HL-60/S4 (cell line): ENCODE results near the gene COL4A2.

Source experiments
- in situ Hi-C: fragments of 300-500 bp; cut with MboI; formaldehyde crosslinking; loops from 2 replicates; pipeline ENCODE4 v1.14.3; 2022; ENCODE audit warnings: low sequenced_read_pairs

COL4A2 gene

DNA sequence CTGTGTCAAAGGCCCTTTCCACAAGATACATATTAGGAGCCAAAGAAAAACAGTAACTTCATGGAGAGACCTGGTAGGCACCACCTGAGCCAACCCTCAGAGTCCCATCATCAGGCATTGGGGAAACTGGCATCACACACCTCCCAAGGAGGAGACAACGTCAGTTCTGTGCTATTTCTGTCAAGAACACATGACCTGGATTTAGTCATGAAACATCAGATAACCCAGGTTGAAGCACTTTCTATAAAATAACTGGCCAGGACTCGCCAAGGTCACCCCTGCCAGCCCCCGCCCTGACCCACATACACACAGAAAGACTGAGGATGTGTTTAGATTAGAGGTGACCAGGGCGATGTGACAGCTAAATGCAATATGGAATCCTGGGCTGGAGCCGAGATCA, 35.8 kb upstream of the COL4A2 start:
- in situ Hi-C loops: no loop called here

DNA sequence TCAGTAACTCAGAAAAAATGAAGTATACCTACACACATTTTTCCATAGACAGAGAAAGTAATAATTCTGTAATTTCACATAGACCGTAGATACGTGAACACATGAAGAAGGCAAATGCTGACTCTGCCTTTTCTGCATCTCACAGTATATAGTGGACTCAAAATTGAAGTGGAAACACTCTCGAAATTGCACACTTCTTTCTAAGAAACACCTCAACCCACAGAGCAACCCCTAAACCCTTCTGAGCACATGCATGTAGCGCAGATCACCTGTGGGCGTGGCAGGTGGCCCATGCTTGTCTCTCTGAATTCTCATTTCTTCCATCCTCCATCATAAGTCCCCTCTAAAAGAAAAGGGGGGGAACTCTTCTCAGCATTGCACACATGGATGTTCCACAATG, 34.9 kb upstream of the COL4A2 start:
- in situ Hi-C loops: no loop called here

DNA sequence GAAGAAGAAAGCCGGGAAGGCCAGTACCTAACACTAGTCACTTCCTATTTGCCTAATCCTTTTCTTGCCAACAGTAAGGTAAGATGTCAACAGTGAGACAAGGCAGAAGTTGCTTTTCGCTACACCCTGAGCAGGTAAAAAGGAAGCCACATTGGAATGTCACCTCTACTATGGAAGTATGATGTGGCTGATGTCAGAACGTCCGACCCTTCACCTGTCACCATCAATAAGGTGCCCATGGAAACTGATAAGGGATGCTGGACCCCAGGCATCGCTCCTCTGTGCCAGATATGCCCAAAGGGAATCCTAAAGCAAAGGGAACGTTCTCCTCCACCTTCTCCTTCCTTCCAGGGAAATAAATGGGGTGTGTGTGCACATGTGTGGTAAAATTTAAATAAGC, 34.4 kb upstream of the COL4A2 start:
- in situ Hi-C loops: no loop called here

DNA sequence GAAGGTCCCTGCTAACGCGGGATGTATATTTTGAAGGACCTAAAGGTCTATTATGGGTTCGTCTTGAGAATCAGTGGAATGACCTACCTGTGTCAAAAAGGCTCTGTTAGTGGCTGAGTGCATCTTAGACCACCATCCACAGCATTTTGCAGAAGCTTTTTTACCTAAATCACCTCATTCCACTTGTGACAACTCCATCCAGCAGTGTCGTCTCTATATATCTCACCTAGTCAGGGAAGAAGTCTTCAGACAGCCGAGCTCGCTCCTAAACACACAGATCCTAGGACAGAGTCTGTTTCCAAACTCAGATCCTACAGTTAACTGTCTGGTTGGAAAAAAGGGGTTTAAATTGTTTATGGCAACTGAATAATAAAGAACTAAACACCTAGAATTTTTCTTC, 33.8 kb upstream of the COL4A2 start:
- in situ Hi-C loops: no loop called here

DNA sequence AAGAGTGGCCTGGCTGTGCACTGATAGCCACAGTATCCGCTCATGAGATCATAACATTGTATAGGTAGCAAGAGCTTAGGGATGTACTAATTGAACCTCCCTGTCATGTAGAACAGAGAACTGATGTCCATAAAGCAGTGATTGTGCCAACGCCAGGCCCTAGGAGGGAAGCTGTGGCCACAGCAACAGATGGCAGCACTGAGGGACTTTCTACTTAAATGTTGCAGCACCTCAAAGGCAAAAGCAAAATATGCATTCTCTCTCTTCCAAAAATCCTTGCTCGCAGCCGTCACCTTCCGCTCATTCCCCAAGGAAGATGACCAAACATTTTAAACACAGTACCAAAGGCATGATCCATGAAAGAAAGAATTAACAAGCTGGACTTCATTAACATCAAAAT, 32.4 kb upstream of the COL4A2 start:
- in situ Hi-C loops: no loop called here

DNA sequence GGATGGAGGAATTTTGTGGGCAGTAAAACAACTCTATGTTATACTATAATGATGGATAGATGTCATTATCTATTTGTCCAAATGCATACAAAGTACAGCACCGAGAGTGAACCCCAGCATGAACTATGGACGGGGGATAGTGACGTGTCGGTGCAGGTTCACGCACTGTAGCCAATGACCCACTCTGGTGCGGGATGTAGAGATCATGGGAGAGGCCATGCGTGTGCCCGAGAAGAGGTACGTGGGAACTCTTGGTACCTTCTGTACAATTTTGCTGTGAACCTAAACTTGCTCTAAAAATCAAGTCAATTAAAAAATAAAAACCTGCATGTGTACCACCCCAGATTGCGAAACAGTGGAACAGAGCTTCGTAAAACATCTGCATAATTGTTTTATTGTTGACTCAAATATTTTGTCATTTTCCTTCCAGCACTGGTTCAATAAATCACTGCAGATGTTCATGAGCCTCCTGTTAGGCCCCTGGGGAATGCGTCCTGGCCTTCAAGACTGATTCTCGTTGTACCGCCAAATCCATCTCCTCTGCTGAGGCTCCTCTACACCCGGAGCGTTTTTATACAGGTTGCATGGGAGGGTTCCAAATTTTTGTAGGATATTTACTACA, 31.0 kb upstream of the COL4A2 start:
- in situ Hi-C loops: no loop called here

DNA sequence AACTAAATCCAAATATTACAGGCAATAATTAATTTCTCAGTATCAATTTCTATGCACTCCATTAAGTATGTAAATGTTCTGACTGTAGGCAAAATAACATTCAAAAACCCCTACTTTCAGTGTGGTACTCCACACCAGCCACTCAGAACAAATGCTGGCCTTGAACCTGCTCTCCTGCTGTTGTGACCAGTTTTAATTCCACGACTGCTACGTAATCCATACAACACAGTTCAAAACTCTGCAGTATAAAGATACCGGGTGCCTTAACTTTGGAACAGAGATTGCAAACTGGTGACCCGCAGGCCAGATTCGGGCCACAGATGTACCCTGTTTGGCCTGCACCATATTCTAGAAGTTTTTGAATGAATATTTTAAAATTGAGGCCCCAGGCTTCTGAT, 30.5 kb upstream of the COL4A2 start:
- in situ Hi-C loops: no loop called here

DNA sequence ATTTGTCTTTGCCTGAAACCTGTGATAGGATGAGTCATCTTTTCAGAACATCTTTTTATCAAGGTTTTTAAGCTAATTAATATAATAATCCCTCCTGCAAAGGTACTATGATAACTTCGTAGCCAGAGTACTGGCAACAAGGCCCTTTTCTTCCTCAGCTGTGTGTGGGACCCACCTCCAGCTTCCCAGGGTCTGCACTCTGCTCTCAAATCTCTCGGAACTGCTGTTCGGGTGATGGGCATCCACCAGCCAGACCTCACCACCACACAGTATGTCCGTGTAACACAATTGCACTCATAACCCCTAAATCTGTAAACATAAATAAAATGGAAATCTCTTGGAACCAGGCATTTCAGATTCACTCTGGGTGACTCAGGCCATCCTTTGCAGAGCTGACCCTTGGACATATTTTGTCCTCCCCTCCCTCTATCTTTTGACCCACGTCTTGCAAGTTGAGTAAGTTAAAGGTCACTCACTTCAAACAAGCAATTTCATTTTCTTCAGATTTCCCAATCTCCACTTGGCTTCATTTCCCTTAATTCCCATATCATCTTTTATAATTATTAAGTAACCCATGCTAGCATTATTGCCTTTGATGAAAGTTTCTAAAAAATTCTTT, 29.6 kb upstream of the COL4A2 start:
- in situ Hi-C loops: no loop called here

DNA sequence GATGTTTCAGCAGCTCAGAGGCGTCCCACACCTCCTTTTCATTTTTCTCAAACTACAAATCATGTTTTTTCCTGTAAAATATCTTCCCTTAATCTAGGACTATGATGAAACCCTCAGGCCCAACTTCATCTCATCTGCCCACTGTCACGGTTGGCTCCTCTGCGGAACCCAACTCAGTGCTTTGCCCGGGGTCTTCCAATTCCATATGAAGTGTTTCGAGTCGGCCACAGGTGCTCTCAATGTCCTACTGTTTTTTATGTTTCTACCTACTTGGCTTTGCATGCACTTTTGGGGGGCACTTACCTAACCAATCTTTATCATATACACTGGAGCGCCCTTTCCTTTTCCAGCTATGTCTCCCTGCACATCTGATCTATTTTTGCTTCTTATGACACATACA, 28.2 kb upstream of the COL4A2 start:
- in situ Hi-C loops: no loop called here

DNA sequence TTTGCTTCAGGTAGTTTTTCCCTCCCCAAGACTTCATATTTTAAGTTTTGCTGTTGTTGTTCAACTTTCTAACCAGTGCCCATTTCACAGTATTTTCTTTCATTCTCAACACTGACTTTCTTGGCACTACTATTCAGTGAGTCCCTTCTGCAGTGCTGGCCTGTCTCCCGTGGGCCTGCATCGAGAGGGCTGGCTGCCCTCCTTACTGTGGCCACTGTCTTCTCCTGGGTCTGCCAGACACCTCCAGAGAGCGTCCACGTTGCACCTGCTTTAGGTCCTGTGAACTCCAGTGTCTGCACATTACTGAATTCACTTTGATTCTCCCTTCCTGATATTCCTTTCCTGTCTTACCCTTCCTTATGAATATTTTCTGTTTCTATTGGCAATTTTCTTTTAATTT, 27.4 kb upstream of the COL4A2 start:
- in situ Hi-C loops: no loop called here

DNA sequence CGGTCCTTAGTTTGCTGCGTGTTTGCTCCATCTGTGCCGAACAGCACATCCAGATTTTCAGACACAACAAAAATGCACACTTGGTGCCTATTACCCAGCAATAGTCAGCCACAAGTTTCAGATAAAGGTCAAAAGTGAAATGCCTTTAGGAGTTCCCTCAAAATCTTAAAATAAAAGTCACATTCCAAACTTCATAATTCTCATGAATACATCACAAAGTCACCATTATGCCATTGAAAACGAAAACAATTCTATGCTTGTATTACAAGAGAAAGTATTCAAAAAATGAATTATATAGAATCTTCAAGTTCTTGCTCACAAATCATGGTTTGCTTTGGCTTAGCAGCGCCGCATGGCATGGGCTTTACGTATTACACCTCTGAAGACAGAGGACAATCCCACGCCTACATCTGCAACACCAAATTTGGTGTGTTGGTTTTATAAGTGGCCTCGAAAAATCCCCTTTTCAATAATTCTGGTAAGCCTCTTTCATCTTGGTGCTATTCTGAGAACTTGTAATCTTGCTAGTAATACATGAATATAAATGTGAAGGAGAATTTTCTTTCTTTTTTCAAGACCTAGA, 26.8 kb upstream of the COL4A2 start:
- in situ Hi-C loops: no loop called here

DNA sequence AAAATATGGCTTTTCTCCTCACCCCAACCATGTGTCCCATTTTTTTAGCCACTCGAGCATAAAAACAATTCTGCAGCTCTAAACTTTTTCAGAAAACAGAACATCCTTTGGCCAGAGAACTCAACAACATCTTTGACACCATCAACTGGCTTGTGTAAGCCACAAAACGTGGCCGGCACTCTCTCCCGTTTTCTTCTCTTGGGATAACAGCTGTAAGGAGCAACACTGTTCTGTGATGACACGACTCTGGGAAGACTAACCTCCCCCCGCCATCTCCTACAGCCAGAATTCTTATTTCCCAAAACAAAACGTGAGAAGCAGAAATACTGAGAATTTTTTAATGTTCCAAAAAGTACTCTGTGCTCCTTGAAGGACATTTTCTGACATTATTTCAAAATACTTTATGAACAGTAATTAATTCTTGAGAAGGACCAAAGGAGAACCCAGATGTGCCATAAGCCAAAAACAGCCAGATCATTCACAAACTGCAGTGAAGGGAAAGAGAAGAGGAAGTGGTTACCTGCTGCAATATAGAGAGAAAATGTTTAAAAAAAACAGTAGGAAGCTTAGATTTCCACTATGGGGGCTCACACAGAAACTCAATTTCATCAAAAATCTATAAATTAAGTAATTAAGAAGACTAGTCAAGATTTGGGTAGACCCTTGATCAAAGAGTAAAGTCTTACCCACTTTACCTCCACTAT, 25.9 kb upstream of the COL4A2 start:
- in situ Hi-C loops: no loop called here

DNA sequence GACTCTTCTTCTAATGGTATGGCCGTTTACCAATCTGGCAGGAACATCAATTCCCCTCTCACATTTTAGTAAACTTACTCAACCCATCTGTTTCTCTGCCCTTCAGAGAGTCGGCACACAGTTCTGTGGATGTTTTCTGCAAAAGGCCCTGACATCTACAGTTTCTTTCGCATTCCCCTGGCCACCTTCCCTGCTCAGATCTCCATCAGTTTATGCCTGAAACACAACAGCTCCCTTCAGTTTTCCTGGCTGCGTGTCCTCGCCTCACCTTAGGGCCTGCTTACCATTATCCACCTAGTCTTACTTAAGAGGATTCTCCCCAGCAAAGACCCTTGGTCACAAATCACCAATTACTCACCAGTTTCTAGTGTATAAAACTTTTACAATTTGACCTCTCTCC, 25.3 kb upstream of the COL4A2 start:
- in situ Hi-C loops: no loop called here

DNA sequence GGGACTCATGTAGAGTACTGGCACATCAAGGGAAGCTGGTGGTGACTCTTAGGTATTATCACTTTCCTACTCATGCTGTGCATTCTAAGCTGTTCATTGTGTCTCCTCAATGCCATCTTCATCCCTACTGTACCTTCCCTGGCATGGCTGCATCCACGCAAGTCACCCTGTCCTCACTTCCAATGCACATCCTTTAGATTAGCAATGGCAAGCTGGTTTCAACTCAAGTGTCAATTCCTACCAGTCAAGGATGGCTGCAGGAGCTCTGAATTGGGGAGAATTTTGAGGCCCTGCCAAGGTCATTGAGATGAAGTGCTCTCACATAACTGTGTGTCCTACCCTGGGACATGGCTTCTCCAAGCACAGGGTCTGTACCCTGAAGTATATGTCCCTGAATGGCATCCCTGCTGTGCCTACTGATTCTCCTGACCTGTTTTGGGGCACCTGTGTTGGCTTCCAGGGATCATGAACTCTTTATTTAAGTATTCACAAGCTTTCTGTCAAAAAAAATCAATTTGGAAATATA, 24.7 kb upstream of the COL4A2 start:
- in situ Hi-C loops: no loop called here

DNA sequence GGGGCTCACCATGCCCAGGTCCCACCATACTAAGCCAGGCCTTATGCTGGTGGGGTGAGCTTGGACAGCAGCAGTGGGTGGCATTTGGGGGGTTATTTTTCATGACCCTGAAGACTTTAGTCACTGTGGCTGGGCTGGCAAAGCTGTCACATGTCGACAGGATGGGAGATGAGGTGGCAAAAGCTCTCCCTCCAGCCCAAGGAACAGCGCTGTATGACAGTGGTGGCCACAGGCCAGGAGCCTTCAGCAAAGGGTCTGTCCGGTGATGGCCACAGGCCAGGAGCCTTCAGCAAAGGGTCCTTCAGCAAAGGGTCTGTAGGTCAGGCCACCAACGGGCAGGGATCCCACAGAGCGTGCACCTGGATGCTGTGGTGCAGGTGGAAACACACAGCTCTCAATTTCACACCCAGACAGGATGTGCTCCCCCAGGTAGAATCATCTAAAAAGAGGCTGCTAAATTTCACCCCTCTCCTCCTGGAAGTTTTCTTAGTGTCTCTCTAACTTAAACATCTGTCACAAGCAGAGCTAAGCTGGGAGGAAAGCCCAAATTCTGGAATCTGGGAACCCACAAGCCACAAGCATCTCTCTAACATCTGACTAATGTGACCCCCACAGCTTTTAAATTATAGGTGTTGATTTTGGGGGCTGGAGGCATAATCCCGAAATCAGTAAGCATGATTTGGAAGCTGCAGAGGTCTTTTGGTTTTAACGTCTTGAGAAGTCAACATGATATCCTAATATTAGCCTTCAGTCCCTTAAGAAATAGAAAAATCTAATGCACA, 23.2 kb upstream of the COL4A2 start:
- in situ Hi-C loops: no loop called here

DNA sequence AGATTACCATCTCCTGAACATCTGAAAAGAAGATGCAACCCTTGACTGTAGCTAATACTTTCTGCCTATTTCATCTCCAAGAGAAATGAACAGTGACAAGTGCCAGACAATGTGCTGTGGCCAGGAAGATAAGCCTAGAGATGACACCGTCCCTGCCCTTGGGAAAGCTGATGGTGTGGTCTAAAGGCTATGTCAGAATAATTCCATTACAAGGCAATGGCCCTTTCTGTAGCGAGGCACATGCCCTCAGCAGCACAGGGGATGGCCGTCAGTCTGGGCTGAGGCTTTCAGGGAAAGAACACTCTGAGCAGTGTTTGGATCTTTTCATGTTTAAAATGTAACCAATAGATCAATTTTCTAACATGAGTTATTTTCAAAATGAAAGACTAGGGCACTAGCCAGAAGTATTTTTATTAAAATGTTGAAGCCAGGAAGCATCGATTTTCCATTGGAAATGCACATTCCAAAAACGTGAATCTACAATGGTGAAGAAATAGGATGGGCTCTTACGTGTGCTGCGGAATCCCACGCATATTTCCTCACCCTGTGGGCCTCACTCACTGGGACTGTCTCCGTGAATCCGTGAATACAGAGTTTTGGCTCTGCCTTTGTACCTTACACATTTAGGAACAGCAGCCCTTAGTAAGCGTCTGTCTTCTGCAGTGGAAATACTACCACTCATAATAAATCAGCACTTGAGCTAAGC, 22.2 kb upstream of the COL4A2 start:
- in situ Hi-C loops: no loop called here

DNA sequence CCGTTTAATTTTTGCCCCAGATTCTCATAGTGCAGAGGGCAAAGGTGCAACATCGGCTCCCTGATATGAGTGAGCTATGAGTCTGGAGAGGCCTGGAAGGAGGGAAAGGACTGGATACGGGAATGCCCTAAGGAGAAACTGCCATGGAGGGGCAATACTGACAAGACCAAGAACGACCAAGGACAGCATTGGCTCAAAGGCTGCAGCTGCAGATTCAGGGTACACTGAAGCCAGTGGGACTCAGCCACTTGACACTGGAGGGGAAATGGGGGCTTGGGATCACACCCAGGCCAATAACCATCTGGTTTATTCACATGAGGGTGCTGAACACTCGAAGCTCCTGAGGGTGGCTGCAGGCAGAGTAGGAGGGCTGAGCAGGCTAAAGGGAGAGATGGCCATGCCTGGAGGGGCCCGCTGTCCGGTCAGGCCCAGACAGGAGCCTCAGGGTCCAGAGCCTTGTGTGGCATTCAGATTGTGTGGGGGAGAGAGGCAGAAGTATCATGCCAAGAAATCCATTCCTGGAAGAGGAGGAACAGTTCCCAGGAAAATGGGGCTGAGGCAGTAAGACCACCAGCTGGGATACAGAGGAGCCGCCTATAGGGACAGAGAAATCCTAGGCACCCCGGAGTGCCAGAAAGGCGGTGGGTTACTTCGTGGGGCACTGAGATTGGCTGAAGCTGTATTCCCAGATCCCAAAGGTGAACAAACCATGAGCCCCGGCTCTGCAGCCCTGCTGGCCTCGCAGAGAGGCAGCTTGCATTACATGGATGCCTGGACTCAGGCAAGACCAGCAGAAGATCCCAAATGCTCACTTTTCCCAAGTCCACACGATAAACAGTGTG, 20.9 kb upstream of the COL4A2 start:
- in situ Hi-C loops: no loop called here

DNA sequence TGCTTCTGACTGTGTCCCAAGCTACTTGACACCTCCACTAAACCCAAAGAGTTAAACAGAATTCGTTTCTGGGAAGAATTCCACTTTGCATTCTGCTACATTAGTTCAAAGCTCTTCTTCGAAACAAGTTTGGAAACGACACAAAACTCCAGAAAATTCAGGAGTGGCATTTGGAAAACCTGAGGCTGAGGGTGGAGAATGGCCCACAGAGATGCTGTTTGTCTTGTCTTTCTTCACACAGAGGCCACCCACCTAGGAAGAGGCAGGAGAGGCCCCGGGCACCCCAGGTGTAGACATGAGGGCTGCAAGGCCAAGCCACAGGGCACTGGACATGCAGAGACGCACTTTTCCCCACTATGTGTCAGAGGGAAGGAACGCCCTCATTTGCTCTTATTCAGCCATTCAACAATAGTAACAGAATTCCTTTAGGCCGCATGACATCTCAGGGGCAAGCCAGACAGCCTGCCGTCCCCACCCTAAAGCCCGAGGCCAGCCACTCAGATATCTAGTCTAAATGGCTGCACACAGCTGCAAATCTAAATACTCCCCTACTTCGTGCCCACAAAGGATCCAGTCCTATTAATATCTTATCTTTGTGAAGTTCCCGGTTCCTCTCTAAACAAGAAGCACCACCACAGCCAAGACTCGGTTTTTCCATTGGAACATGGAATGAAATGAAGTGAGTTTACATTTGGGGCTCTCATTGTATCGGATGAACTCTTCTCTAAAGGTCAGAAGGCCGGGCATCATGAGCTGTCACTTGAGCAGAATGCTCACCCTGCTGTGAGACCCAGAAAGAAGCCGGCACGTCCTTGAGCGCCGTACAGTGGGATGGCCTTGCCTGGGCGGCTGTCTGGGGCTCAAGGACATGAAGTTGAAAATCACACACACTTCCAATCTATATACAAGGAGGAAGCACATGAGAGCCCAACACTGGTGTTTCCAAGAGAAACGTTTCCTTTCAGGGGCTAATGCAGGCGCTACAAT, 20.0 kb upstream of the COL4A2 start:
- in situ Hi-C loops: no loop called here
